Nephron (organoid): Measurements from ENCODE around the gene HBG1.

Experiments
- H3K27ac Mint-ChIP-seq, 3 experiments: 2 replicates each; pipeline ENCODE4 v1.8.0; 2020; ENCODE audit warnings: mixed read lengths in 3 of 3, mild to moderate bottlenecking in 2 of 3, moderate library complexity in 1 of 3
- H3K27me3 Mint-ChIP-seq: 2 replicates; pipeline ENCODE4 v1.8.0; 2021; ENCODE audit warnings: low read depth, mild to moderate bottlenecking, moderate library complexity, mixed read lengths
- H3K36me3 Mint-ChIP-seq: 2 replicates; pipeline ENCODE4 v1.8.0; 2020; ENCODE audit warnings: low read depth, mixed read lengths
- H3K4me1 Mint-ChIP-seq: 2 replicates; pipeline ENCODE4 v1.8.0; 2020; ENCODE audit warnings: mixed read lengths
- H3K4me3 Mint-ChIP-seq, 3 experiments: 2 replicates each; pipeline ENCODE4 v1.8.0; 2020; ENCODE audit warnings: mild to moderate bottlenecking in 3 of 3, mixed read lengths in 3 of 3, moderate library complexity in 2 of 3
- H3K9me3 Mint-ChIP-seq: 2 replicates; pipeline ENCODE4 v1.8.0; 2020; ENCODE audit warnings: mixed read lengths
- TF ChIP-seq, protein P1 (sequence below), 3 experiments: fragments of 200-600 bp; sonication (generic); IDR thresholded peaks; one replicate each; pipeline ENCODE4 v1.5.0; 2021; ENCODE audit warnings: antibody characterized with exemption in 3 of 3; ENCODE audit not compliant: unreplicated experiment in 3 of 3

Gene HBG1

DNA sequence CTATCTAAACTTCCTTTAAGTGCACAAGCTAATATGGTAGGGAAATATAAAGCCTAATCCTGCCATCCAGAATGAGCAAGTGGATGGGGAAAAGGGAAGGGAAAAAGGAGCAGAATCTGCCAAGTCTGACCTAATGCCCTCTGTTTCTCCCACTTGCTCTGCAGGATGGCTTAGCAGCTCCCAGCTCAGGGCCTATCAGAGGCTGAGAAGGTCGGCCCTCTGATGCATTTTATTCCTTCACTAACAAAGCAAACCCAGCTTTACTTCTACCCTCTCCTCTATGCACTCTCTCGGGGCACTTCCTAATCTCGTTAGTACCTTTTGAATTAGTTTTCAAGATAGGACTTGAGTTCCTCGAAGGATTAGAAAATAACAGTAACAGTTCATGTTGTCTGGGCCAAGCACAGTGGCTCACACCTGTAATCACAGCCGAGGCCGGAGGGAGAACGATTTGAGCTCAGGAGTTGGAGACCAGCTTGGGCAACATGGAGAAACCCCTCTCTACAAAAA is 39.2 kb downstream of the HBG1 start:
- H3K27ac Mint-ChIP-seq, result no peak overlapping the region
- H3K4me1 Mint-ChIP-seq, result no peaks in the 10 kb centered on the region
- no peak overlapping the region for H3K4me3 Mint-ChIP-seq
- TF ChIP-seq, protein P1, sequence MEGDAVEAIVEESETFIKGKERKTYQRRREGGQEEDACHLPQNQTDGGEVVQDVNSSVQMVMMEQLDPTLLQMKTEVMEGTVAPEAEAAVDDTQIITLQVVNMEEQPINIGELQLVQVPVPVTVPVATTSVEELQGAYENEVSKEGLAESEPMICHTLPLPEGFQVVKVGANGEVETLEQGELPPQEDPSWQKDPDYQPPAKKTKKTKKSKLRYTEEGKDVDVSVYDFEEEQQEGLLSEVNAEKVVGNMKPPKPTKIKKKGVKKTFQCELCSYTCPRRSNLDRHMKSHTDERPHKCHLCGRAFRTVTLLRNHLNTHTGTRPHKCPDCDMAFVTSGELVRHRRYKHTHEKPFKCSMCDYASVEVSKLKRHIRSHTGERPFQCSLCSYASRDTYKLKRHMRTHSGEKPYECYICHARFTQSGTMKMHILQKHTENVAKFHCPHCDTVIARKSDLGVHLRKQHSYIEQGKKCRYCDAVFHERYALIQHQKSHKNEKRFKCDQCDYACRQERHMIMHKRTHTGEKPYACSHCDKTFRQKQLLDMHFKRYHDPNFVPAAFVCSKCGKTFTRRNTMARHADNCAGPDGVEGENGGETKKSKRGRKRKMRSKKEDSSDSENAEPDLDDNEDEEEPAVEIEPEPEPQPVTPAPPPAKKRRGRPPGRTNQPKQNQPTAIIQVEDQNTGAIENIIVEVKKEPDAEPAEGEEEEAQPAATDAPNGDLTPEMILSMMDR (IDR thresholded peaks at IDR 0.05; ENCODE audit: unreplicated experiment in 3 of 3), result no peak
- no peaks in the 10 kb centered on the region for H3K36me3 Mint-ChIP-seq
- peaks cover 5% of the 10 kb centered on the region for H3K27me3 Mint-ChIP-seq
- peaks cover 7% of the 10 kb centered on the region for H3K9me3 Mint-ChIP-seq

DNA sequence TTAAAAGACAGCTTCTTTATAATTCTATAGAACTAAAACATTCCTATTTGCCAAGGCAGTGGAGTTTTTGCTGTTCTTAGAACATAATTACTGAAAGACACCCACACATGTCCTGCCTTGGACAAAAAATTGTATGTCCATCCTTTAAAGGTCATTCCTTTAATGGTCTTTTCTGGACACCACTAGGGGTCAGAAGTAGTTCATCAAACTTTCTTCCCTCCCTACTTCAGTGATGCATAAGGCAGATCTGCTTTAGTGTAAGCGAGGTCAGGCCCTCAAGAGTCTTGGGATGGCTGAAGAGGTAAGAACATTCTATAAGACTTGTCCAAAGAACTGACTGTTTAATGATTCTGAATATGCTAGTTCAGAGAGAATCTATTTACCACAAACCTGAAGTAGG is 44.9 kb downstream of the HBG1 start:
- Mint-ChIP-seq H3K4me1 (no peaks in the 10 kb centered on the region), H3K36me3 (no peaks in the 10 kb centered on the region), H3K4me3 (no peak overlapping the region), H3K9me3 (no peaks in the 10 kb centered on the region), H3K27me3 (no peaks in the 10 kb centered on the region), H3K27ac (no peak overlapping the region)
- TF ChIP-seq, protein P1 (IDR thresholded peaks at IDR 0.05; ENCODE audit: unreplicated experiment in 3 of 3), result peak; percentile 29 to 62 (median 43)

DNA sequence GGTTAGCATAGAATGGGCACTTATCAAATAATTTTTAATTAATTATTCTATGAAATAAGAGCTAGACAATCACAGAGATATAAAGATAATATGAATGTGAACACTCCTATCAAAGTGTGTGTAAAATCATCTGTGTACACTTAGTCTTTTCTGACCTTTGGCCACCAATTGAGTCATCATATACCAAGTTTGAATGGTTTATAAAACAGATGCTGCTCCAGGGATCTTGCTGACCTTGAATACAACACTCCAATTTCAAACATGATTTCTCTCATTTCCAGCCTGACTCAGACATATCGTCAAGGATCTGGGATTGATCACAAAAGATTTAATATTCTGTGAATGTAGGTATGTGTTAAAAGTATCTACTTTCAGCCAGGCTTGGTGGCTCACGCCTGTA is 46.3 kb downstream of the HBG1 start:
- Mint-ChIP-seq H3K4me3 (no peak overlapping the region), H3K4me1 (no peaks in the 10 kb centered on the region), H3K9me3 (no peaks in the 10 kb centered on the region), H3K36me3 (no peaks in the 10 kb centered on the region), H3K27me3 (no peaks in the 10 kb centered on the region), H3K27ac (no peak overlapping the region)
- TF ChIP-seq, protein P1 (IDR thresholded peaks at IDR 0.05; ENCODE audit: unreplicated experiment in 3 of 3), result no peak

DNA sequence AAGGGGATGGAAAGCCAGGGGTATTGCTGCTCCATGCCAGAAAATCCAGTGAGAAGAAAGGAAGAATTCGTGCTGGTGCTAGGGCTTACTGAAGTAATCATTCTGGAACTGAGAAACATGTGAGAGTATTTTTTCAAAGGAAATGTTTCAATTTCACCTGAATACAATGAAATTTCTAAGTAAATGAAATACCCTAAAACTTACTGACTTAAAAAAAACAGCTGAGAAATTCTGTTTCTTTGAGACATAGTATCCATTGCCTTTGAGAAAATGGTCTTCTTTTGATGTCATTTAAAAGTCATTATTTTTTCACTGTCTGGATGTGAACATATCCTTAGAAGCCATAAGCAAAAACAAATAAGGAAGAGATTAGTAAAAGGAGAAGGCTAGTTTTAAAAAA is 49.1 kb downstream of the HBG1 start, which contains the start of gene OR51V1:
Gene OR51V1, minus strand, starts transcription at position 101 of the 400 bp plus-strand sequence. Its CDS starts 0 bp downstream, at position 101.
- H3K9me3 Mint-ChIP-seq, result no peaks in the 10 kb centered on the region
- H3K27ac Mint-ChIP-seq, result no peak within 1 kb of the TSS
- TF ChIP-seq, protein P1 (IDR thresholded peaks at IDR 0.05; ENCODE audit: unreplicated experiment in 3 of 3), result no peak
- H3K4me1 Mint-ChIP-seq, result no peaks in the 10 kb centered on the region
- H3K36me3 Mint-ChIP-seq, result no peaks in the 10 kb centered on the region
- H3K27me3 Mint-ChIP-seq, result no peaks in the 10 kb centered on the region
- no peak within 1 kb of the TSS for H3K4me3 Mint-ChIP-seq

DNA sequence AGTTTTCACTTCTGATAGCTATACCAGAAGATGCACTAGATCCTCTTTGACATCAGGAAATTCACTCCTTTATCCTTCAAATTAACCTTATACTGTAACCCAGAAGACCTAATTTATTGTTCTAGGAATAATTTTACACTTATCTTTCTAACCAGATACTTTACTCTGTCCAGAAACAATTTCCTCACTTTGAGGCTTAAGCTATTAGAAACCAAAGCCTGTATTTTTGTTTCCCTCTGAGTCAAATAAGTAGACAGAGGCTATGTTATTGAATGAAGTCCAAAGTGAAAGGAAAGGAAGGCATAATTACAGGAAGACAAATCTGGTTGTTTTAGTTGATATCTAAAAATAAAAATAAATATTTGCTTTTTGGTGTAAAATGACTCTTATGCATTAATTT is 51.4 kb downstream of the HBG1 start:
- Mint-ChIP-seq H3K36me3 (no peaks in the 10 kb centered on the region), H3K27ac (no peak overlapping the region), H3K4me1 (no peaks in the 10 kb centered on the region), H3K9me3 (peaks cover under 1% of the 10 kb centered on the region), H3K4me3 (no peak overlapping the region), H3K27me3 (no peaks in the 10 kb centered on the region)
- TF ChIP-seq, protein P1 (IDR thresholded peaks at IDR 0.05; ENCODE audit: unreplicated experiment in 3 of 3), result no peak
